H9 (cell line): ENCODE data around the gene BEGAIN. TPM values are rescaled to one million over a fixed set of nuclear protein-coding genes. Genes with fewer than 3 reads are reported as not detected.

Experiments used
- DNase-seq: peaks from one replicate; pipeline ENCODE4 v3.0.0-alpha.2; 2017
- H2AFZ ChIP-seq: one replicate; pipeline ENCODE4 v1.6.1; 2013; ENCODE audit warnings: mild to moderate bottlenecking, low read length, control low read depth, moderate library complexity
- H2AK5ac ChIP-seq: 2 replicates; pipeline ENCODE4 v1.6.1; 2013; ENCODE audit warnings: low read length, control low read depth, mixed read lengths; ENCODE audit not compliant: insufficient read length
- H2BK120ac ChIP-seq: one replicate; pipeline ENCODE4 v1.6.1; 2013; ENCODE audit warnings: low read depth, mild to moderate bottlenecking, low read length, control low read depth, inconsistent platforms; ENCODE audit not compliant: poor library complexity, severe bottlenecking
- H2BK12ac ChIP-seq: 2 replicates; pipeline ENCODE4 v1.6.1; 2013; ENCODE audit warnings: low read length, control low read depth, mixed read lengths, low read depth; ENCODE audit not compliant: insufficient read length
- H2BK15ac ChIP-seq: 2 replicates; pipeline ENCODE4 v1.6.1; 2013; ENCODE audit warnings: low read depth, low read length, control low read depth
- H2BK20ac ChIP-seq: one replicate; pipeline ENCODE4 v1.6.1; 2013; ENCODE audit warnings: low read depth, mild to moderate bottlenecking, low read length, control low read depth, inconsistent platforms; ENCODE audit not compliant: poor library complexity, severe bottlenecking
- H2BK5ac ChIP-seq: 2 replicates; pipeline ENCODE4 v1.6.1; 2013; ENCODE audit warnings: low read length, control low read depth, mixed read lengths; ENCODE audit not compliant: insufficient read length
- H3K14ac ChIP-seq: 2 replicates; pipeline ENCODE4 v1.6.1; 2013; ENCODE audit warnings: low read length, control low read depth; ENCODE audit not compliant: insufficient read depth
- H3K18ac ChIP-seq: 2 replicates; pipeline ENCODE4 v1.6.1; 2013; ENCODE audit warnings: low read depth, mild to moderate bottlenecking, mixed read lengths, low read length, control low read depth; ENCODE audit not compliant: insufficient read length
- H3K23ac ChIP-seq: 2 replicates; pipeline ENCODE4 v1.6.1; 2013; ENCODE audit warnings: low read length, control low read depth, mixed read lengths, low read depth; ENCODE audit not compliant: insufficient read length
- H3K23me2 ChIP-seq: 2 replicates; pipeline ENCODE4 v1.6.1; 2013; ENCODE audit warnings: low read depth, mild to moderate bottlenecking, mixed read lengths, low read length, control low read depth; ENCODE audit not compliant: insufficient read length, poor library complexity, severe bottlenecking
- H3K27ac ChIP-seq: 2 replicates; pipeline ENCODE4 v1.5.1; 2013; ENCODE audit warnings: low read length, control low read depth, mixed read lengths, low read depth; ENCODE audit not compliant: insufficient read length
- H3K27me3 ChIP-seq: 2 replicates; pipeline ENCODE4 v1.6.1; 2013; ENCODE audit warnings: low read length, control low read depth, inconsistent platforms; ENCODE audit not compliant: insufficient read depth
- H3K4ac ChIP-seq: 2 replicates; pipeline ENCODE4 v1.6.1; 2013; ENCODE audit warnings: low read depth, mild to moderate bottlenecking, control low read depth, inconsistent platforms, low read length, moderate library complexity
- H3K4me1 ChIP-seq: 2 replicates; pipeline ENCODE4 v1.6.1; 2013; ENCODE audit warnings: low read length, control low read depth, inconsistent platforms; ENCODE audit not compliant: insufficient read depth
- H3K4me2 ChIP-seq: 2 replicates; pipeline ENCODE4 v1.6.1; 2013; ENCODE audit warnings: low read length, control low read depth, mixed read lengths; ENCODE audit not compliant: insufficient read length, insufficient read depth
- H3K56ac ChIP-seq: 2 replicates; pipeline ENCODE4 v1.6.1; 2013; ENCODE audit warnings: low read depth, mild to moderate bottlenecking, mixed read lengths, low read length, control low read depth; ENCODE audit not compliant: insufficient read length
- H3K79me1 ChIP-seq: 2 replicates; pipeline ENCODE4 v1.6.1; 2013; ENCODE audit warnings: low read depth, mild to moderate bottlenecking, moderate library complexity, low read length, control low read depth, inconsistent platforms; ENCODE audit not compliant: insufficient read depth, poor library complexity, severe bottlenecking
- H3K79me2 ChIP-seq: 2 replicates; pipeline ENCODE4 v1.6.1; 2013; ENCODE audit warnings: low read length, control low read depth, inconsistent platforms; ENCODE audit not compliant: insufficient read depth
- H3K9ac ChIP-seq: 2 replicates; pipeline ENCODE4 v1.6.1; 2013; ENCODE audit warnings: low read length, control low read depth, mixed read lengths; ENCODE audit not compliant: insufficient read length; ENCODE audit errors: extremely low read depth
- H3K9me3 ChIP-seq: one replicate; pipeline ENCODE4 v1.6.1; 2013; ENCODE audit warnings: low read depth, low read length, inconsistent platforms; ENCODE audit not compliant: control insufficient read depth
- H3T11ph ChIP-seq: one replicate; pipeline ENCODE4 v1.6.1; 2013; ENCODE audit warnings: mild to moderate bottlenecking, low read length, control low read depth, inconsistent platforms
- H4K20me1 ChIP-seq: one replicate; pipeline ENCODE4 v1.6.1; 2013; ENCODE audit not compliant: control insufficient read depth, insufficient read length, insufficient read depth
- H4K5ac ChIP-seq: 2 replicates; pipeline ENCODE4 v1.6.1; 2013; ENCODE audit warnings: low read depth, mild to moderate bottlenecking, mixed read lengths, low read length, control low read depth; ENCODE audit not compliant: insufficient read length
- H4K8ac ChIP-seq: replicated peaks from 2 replicates; pipeline ENCODE4 v1.6.1; 2013; ENCODE audit warnings: low read length, control low read depth, mixed read lengths, low read depth; ENCODE audit not compliant: insufficient read length
- H4K91ac ChIP-seq: 2 replicates; pipeline ENCODE4 v1.6.1; 2013; ENCODE audit warnings: low read depth, mild to moderate bottlenecking, moderate library complexity, mixed read lengths, low read length, control low read depth; ENCODE audit not compliant: insufficient read length
- H3K27ac Mint-ChIP-seq, 3 experiments: 2 replicates in 2 of 3; 3 replicates in 1 of 3; pipeline ENCODE4 v1.8.0; 2020 to 2021; ENCODE audit warnings: mixed read lengths in 3 of 3, mild to moderate bottlenecking in 1 of 3, moderate library complexity in 1 of 3
- H3K27me3 Mint-ChIP-seq: 2 replicates; pipeline ENCODE4 v1.8.0; 2021; ENCODE audit warnings: low read depth, mild to moderate bottlenecking, moderate library complexity, mixed read lengths
- H3K36me3 Mint-ChIP-seq, 3 experiments: 2 replicates in 2 of 3; 3 replicates in 1 of 3; pipeline ENCODE4 v1.8.0; 2020 to 2021; ENCODE audit warnings: low read depth in 3 of 3, mixed read lengths in 3 of 3; ENCODE audit not compliant: insufficient read depth in 1 of 3
- H3K4me1 Mint-ChIP-seq, 2 experiments: 2 replicates each; pipeline ENCODE4 v1.8.0; 2020; ENCODE audit warnings: mixed read lengths in 2 of 2
- H3K4me3 Mint-ChIP-seq, 2 experiments: 2 replicates in 1 of 2; 3 replicates in 1 of 2; pipeline ENCODE4 v1.8.0; 2020 to 2021; ENCODE audit warnings: mild to moderate bottlenecking in 2 of 2, mixed read lengths in 2 of 2, moderate library complexity in 1 of 2
- H3K9me3 Mint-ChIP-seq, 2 experiments: 2 replicates in 1 of 2; 3 replicates in 1 of 2; pipeline ENCODE4 v1.8.0; 2020; ENCODE audit warnings: mild to moderate bottlenecking in 2 of 2, mixed read lengths in 2 of 2, moderate library complexity in 1 of 2
- CTCF ChIP-seq: fragments of 200-600 bp; sonication (generic); conservative IDR thresholded peaks from 3 replicates; pipeline ENCODE4 v1.8.0; 2021; ENCODE audit warnings: antibody characterized with exemption, mild to moderate bottlenecking
- WGBS: extraction: QIAGEN DNeasy Blood & Tissue Kit; methylation state at CpG from one replicate; pipeline ENCODE4 v1.1.7; 2013; ENCODE audit warnings: missing lambda C conversion rate, low lambda C conversion rate, mixed read lengths; ENCODE audit not compliant: insufficient read length; ENCODE audit errors: extremely low coverage; 5-methylcytosine and 5-hydroxymethylcytosine counted together
- total RNA-seq: library from RNA; stranded (reverse); gene quantifications from 2 replicates; pipeline ENCODE4 v1.2.1, GENCODE V29; 2021

BEGAIN gene
- total RNA-seq, 1 experiment from 2014 or later, result 2.6 TPM

DNA sequence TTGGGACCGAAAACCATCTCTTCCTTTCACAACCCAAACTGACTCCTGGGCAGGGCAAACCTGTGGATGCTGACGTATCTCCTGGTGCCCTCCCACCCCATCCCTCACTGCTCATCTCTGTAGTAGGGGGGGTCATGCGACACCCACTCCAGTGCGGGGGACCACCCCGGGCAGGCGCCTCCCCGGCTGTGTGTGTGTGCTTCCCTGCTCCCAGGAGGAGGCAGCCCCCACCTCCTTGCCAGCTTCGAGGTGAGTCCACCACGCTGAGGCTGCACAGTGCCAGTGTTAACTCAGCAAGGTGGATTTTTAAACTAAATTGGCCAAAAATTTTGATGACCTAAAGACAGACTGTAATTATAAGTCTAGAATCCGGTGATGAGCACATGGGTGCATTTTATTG is 46.2 kb upstream of the BEGAIN start:
- Histone ChIP-seq H3K9me3 (no peaks in the 10 kb centered on the region), H2BK5ac (no peak overlapping the region), H3K56ac (no peak overlapping the region), H4K8ac (no peak overlapping the region), H3K23me2 (no peaks in the 10 kb centered on the region), H2AK5ac (no peak overlapping the region), H2BK20ac (no peak overlapping the region), H4K5ac (no peak overlapping the region), H2BK15ac (no peak overlapping the region), H3K18ac (no peak overlapping the region), H2BK12ac (no peak overlapping the region), H2AFZ (no peak overlapping the region), H3K4me2 (no peak overlapping the region), H3K27me3 (no peaks in the 10 kb centered on the region; the same call in 1 of the 2 replicates), H3K14ac (no peak overlapping the region), H3K4ac (no peak overlapping the region), H4K20me1 (no peaks in the 10 kb centered on the region), H3K79me1 (no peaks in the 10 kb centered on the region), H3K4me1 (no peaks in the 10 kb centered on the region), H3K27ac (no peak overlapping the region), H3K9ac (no peak overlapping the region), H3K79me2 (no peaks in the 10 kb centered on the region), H3T11ph (no peak overlapping the region), H2BK120ac (no peak overlapping the region), H4K91ac (no peak overlapping the region), H3K23ac (no peak overlapping the region)
- no peak for TF ChIP-seq CTCF
- Mint-ChIP-seq H3K4me3 (no peak overlapping the region), H3K4me1 (peaks cover 2 to 13% of the 10 kb centered on the region in 2 experiments), H3K36me3 (no peaks in the 10 kb centered on the region), H3K9me3 (no peaks in the 10 kb centered on the region), H3K27me3 (peaks cover 6% of the 10 kb centered on the region), H3K27ac (no peak overlapping the region)
- no CpG with 5 or more reads among the region's 10 CpGs for WGBS
- no peak for DNase-seq
